HEK293 (cell line): ENCODE measurements around the gene SNAP47.
A peak's percentile ranks its signal among the peaks of the same experiment; 100 is the strongest.

Experiments used
- CTCF ChIA-PET: fragments of 350-600 bp; formaldehyde crosslinking; extraction: SDS; loops from one replicate; lab custom pipeline; 2021; ENCODE audit warnings: antibody characterized with exemption; lab: Yijun Ruan, JAX
- POLR2A ChIA-PET: fragments of 300-600 bp; formaldehyde crosslinking; extraction: SDS; loops from one replicate; lab custom pipeline; 2020; ENCODE audit warnings: antibody characterized with exemption, inconsistent platforms; lab: Yijun Ruan, JAX
- H3K27ac ChIP-seq: fragments of 200-500 bp; sonication (Bioruptor generic); 2 replicates; pipeline ENCODE4 v1.5.1; 2014; ENCODE audit warnings: low read depth, low read length, control low read depth, inconsistent platforms; ENCODE audit errors: extremely low read depth
- H3K36me3 ChIP-seq, 2 experiments: fragments of 200-500 bp in 1 of 2; sonication (Bioruptor generic) in 1 of 2; 1 replicate in 1 of 2; 2 replicates in 1 of 2; pipeline ENCODE4 v1.5.1; 2014 to 2017; ENCODE audit warnings: inconsistent platforms in 2 of 2, low read length in 2 of 2; ENCODE audit not compliant: control insufficient read depth in 2 of 2, insufficient read depth in 1 of 2
- H3K4me1 ChIP-seq: fragments of 200-500 bp; sonication (Bioruptor generic); 2 replicates; pipeline ENCODE4 v1.5.1; 2014; ENCODE audit warnings: mild to moderate bottlenecking, low read length, inconsistent platforms; ENCODE audit not compliant: control insufficient read depth, insufficient read depth
- H3K4me3 ChIP-seq: 2 replicates; pipeline ENCODE4 v1.5.1; 2011; ENCODE audit warnings: low read depth, mild to moderate bottlenecking, control low read depth, low read length, moderate library complexity
- H3K9me3 ChIP-seq: fragments of 200-500 bp; sonication (Bioruptor generic); 2 replicates; pipeline ENCODE4 v1.5.1; 2014; ENCODE audit warnings: low read depth, low read length, inconsistent platforms; ENCODE audit not compliant: control insufficient read depth, insufficient read depth
- EGR2 ChIP-seq: fragments of 450-650 bp; formaldehyde crosslinking; IDR thresholded peaks from 2 replicates; pipeline ENCODE4 v1.5.1; 2016; ENCODE audit warnings: low read depth, missing biosample characterization, missing genetic modification characterization
- GLI2 ChIP-seq: fragments of 450-650 bp; formaldehyde crosslinking; IDR thresholded peaks from 2 replicates; pipeline ENCODE4; 2017; ENCODE audit warnings: missing biosample characterization, missing genetic modification characterization, low read depth, borderline replicate concordance
- GLIS2 ChIP-seq: fragments of 450-650 bp; formaldehyde crosslinking; IDR thresholded peaks from 2 replicates; pipeline ENCODE4 v1.5.1; 2016; ENCODE audit warnings: missing biosample characterization, missing genetic modification characterization
- PRDM1 ChIP-seq: fragments of 450-650 bp; formaldehyde crosslinking; IDR thresholded peaks from 2 replicates; pipeline ENCODE4; 2016; ENCODE audit warnings: missing biosample characterization, missing genetic modification characterization
- SCRT2 ChIP-seq: fragments of 450-650 bp; formaldehyde crosslinking; IDR thresholded peaks from 2 replicates; pipeline ENCODE4 v1.5.1; 2016; ENCODE audit warnings: missing biosample characterization, missing genetic modification characterization
- ZBTB48 ChIP-seq: fragments of 450-650 bp; formaldehyde crosslinking; IDR thresholded peaks from 2 replicates; pipeline ENCODE4 v1.5.1; 2016; ENCODE audit warnings: missing biosample characterization, missing genetic modification characterization
- ZFHX2 ChIP-seq: fragments of 450-650 bp; formaldehyde crosslinking; conservative IDR thresholded peaks from 2 replicates; pipeline ENCODE4 v1.5.1; 2016; ENCODE audit warnings: missing biosample characterization, missing genetic modification characterization
- ZNF426 ChIP-seq: fragments of 450-650 bp; formaldehyde crosslinking; IDR thresholded peaks from 2 replicates; pipeline ENCODE4 v1.5.1; 2017; ENCODE audit warnings: missing biosample characterization, missing genetic modification characterization, mild to moderate bottlenecking, inconsistent platforms, moderate library complexity
- ZNF473 ChIP-seq: fragments of 450-650 bp; formaldehyde crosslinking; IDR thresholded peaks from 2 replicates; pipeline ENCODE4 v1.5.1; 2017; ENCODE audit warnings: missing biosample characterization, missing genetic modification characterization
- ZNF521 ChIP-seq: fragments of 450-650 bp; formaldehyde crosslinking; IDR thresholded peaks from 2 replicates; pipeline ENCODE4 v1.5.1; 2017; ENCODE audit warnings: missing biosample characterization, mild to moderate bottlenecking, missing genetic modification characterization
- ZNF600 ChIP-seq: fragments of 450-650 bp; formaldehyde crosslinking; IDR thresholded peaks from 2 replicates; pipeline ENCODE4 v1.5.1; 2016; ENCODE audit warnings: missing biosample characterization, missing genetic modification characterization
- TF ChIP-seq, protein P1 (sequence below): fragments of 450-650 bp; formaldehyde crosslinking; optimal IDR thresholded peaks from 2 replicates; pipeline ENCODE3; 2016; ENCODE audit warnings: missing biosample characterization, mild to moderate bottlenecking, missing genetic modification characterization
- TF ChIP-seq, protein P2 (sequence below): fragments of 450-650 bp; formaldehyde crosslinking; IDR thresholded peaks from 2 replicates; pipeline ENCODE4 v1.5.1; 2016; ENCODE audit warnings: missing biosample characterization, missing genetic modification characterization

SNAP47 gene

DNA sequence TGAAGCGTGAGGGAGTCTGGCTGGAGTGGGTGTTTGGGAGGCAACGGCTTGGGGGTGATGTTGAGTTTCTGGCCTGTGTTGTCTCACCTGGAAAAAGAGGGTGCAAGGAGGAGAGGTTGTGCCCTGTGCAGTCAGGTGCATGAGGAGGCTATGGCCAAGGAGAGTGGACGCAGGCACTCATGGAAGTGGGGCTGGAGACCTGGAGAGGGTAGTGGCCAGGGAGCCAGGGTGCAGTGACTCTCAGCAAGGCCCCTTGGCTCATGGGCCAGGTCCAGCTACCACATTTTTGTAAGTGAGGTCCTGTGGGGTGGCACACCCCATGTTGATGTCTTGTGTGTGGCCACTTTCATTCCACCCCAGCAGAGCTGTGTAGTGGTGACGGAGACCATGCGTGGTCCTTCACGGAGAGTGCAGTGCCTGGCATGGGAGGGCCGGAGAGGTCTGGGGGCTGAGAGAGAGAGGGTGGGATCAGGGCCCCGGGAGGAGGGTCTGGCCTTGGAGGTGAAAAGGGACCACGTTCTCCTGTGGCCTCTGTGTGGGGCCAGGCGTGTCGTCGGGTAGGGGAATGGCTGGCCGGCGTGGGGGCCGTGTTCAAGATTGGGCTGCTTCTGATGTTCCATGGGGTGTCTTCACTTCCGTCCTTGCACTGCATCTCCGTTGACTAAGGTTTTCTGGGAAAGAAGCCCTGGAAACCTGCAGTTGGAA lies 6.1 kb downstream of the SNAP47 start:
- H3K4me3 ChIP-seq: no peak overlapping the region
- ChIA-PET CTCF (no interaction called here), POLR2A (no interaction called here)
- peaks cover 3% of the 10 kb centered on the region; the same call in 1 of the 2 replicates for H3K4me1 ChIP-seq
- TF ChIP-seq PRDM1 (tag by site-specific recombination) (no peak), ZNF473 (tag by site-specific recombination) (no peak), GLIS2 (tag by site-specific recombination) (peak; percentile 46; the same call in 1 of the 2 replicates)
- no peak overlapping the region for H3K27ac ChIP-seq
- no peaks in the 10 kb centered on the region for H3K9me3 ChIP-seq
- H3K36me3 ChIP-seq: peaks cover 6 to 54% of the 10 kb centered on the region in 2 experiments; a peak in 2 of 3 replicates

DNA sequence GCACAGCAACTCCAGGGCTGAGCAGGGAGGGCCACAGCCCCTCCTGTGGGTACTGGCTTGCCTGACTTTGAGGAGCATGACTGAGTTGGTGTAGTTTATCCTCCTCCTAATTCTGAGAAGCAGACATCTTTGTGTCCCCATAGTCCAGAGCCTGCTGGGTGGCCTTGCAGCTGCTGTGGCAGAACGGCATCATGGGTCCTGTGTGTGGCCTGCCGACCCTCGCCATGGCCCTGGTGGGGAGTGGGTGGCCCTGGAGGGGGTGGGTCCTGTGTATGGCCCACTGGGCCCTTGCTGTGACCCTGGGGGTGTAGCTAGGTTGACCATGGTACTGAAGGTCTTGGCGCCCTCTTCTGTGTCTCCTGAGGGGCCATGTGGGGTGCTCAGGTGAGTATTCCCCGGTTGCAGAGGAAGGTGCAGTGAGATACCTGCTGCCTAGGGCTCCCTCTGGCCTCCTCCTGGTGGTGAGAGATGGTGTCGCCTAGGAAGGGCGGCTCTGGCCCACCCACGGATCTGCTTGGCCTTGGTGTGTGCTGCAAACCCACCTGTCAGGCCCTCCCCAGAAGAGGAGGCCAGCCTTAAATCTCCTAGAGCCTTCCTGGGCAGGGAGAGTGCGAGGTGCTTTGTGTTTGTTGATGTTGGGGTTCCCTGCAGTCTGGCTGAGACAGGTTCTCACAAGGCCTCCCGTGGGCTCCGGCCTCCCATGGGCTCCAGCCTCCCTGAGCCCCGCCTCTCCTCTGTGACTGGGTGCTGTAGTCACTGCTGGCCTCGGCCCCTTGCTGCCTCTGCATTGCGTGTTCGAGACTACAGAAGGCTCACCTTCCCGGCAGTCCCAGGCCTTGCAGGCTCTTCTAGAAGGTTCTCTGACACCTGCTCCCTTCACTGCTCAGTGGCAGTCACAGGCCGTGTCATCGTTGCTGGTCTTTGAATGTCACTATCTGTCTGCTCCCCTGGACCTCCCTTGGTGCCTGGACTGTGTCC lies 7.8 kb downstream of the SNAP47 start:
- no peaks in the 10 kb centered on the region for H3K4me1 ChIP-seq
- H3K36me3 ChIP-seq: peaks cover 4 to 71% of the 10 kb centered on the region in 2 experiments; a peak in 2 of 3 replicates
- CTCF ChIA-PET: interaction anchor here (0.6 to 1.4 kb wide), 3 partner anchors 14 to 19 kb away, joined by 5 to 6 read pairs (median 6); no protein-coding TSS in a partner anchor
- H3K4me3 ChIP-seq: no peak overlapping the region
- POLR2A ChIA-PET: interaction anchor here (1.7 kb wide), 1 partner anchor 8 kb away, joined by 8 read pairs; the partner anchor contains the start of genes JMJD4 and SNAP47
- H3K9me3 ChIP-seq: no peaks in the 10 kb centered on the region
- TF ChIP-seq, protein P1, sequence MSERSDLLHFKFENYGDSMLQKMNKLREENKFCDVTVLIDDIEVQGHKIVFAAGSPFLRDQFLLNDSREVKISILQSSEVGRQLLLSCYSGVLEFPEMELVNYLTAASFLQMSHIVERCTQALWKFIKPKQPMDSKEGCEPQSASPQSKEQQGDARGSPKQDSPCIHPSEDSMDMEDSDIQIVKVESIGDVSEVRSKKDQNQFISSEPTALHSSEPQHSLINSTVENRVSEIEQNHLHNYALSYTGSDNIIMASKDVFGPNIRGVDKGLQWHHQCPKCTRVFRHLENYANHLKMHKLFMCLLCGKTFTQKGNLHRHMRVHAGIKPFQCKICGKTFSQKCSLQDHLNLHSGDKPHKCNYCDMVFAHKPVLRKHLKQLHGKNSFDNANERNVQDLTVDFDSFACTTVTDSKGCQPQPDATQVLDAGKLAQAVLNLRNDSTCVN: no peak
- TF ChIP-seq ZNF600 (tag by site-specific recombination): peak; percentile 89
- no peak for TF ChIP-seq ZNF521 (tag by site-specific recombination)
- TF ChIP-seq ZBTB48 (tag by site-specific recombination): no peak
- TF ChIP-seq GLIS2 (tag by site-specific recombination): peak; percentile 49
- peak; percentile 60 for TF ChIP-seq ZFHX2 (tag by site-specific recombination)
- peak; percentile 51; the same call in 1 of the 2 replicates for TF ChIP-seq EGR2 (tag by site-specific recombination)
- no peak overlapping the region for H3K27ac ChIP-seq

DNA sequence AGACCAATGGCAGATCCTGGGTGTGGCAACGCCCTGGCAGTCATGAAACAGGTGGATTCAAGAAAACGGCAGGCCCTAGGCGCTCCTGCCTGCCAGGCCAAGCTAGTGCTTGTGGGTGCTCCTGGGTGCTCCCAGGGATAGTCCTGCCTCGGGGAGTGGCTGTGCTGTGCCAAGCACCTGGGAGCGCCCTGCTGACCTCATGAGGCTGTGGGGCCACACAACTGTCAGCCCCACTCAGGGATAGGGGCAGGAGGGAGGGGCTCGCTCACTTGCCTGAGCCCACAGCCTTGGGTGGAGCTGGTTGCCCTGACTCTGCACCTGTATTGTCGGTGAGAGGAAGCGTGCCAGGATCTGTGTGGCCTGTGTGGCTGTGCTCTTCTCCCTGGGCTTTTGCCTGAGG lies 9.4 kb downstream of the SNAP47 start:
- H3K27ac ChIP-seq: no peak overlapping the region
- POLR2A ChIA-PET: interaction anchor here (1.0 to 1.7 kb wide), 3 partner anchors 10 to 16 kb away, joined by 5 to 9 read pairs (median 8); partner anchors contain the start of genes JMJD4 and SNAP47
- no peak overlapping the region for H3K4me3 ChIP-seq
- H3K4me1 ChIP-seq: no peaks in the 10 kb centered on the region
- H3K9me3 ChIP-seq: no peaks in the 10 kb centered on the region
- CTCF ChIA-PET: interaction anchor here (0.5 to 1.4 kb wide), 5 partner anchors 14 to 1619 kb away, joined by 3 to 6 read pairs (median 5); no protein-coding TSS in a partner anchor
- H3K36me3 ChIP-seq: peaks cover 3 to 73% of the 10 kb centered on the region in 2 experiments; a peak in 2 of 3 replicates
- TF ChIP-seq SCRT2 (tag by site-specific recombination) (0 out of 2 replicates have a peak, but pooled peaks have one; percentile 43), GLI2 (no peak), ZNF426 (no peak)
- TF ChIP-seq, protein P2, sequence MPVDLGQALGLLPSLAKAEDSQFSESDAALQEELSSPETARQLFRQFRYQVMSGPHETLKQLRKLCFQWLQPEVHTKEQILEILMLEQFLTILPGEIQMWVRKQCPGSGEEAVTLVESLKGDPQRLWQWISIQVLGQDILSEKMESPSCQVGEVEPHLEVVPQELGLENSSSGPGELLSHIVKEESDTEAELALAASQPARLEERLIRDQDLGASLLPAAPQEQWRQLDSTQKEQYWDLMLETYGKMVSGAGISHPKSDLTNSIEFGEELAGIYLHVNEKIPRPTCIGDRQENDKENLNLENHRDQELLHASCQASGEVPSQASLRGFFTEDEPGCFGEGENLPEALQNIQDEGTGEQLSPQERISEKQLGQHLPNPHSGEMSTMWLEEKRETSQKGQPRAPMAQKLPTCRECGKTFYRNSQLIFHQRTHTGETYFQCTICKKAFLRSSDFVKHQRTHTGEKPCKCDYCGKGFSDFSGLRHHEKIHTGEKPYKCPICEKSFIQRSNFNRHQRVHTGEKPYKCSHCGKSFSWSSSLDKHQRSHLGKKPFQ: no peak
- TF ChIP-seq, all 188 proteins: peak for 1
